T47D (cell line): ENCODE data around the gene ATP1A1.

Experiments used
- DNase-seq, 2 experiments: peaks; one replicate each; pipeline versions ENCODE4 v3.0.0 to v3.0.0-alpha.2; 2011 to 2012; ENCODE audit warnings: low read depth in 1 of 2, low spot score in 1 of 2
- JUND ChIP-seq: IDR thresholded peaks from 2 replicates; pipeline ENCODE4 v1.6.1; 2012; ENCODE audit warnings: low read depth
- in situ Hi-C: cut with HindIII; loops from 2 replicates; pipeline ENCODE4 v1.10.0; 2016; ENCODE audit warnings: low sequenced_read_pairs, low pct_unique_long_range_greater_than_20kb

ATP1A1 gene

DNA sequence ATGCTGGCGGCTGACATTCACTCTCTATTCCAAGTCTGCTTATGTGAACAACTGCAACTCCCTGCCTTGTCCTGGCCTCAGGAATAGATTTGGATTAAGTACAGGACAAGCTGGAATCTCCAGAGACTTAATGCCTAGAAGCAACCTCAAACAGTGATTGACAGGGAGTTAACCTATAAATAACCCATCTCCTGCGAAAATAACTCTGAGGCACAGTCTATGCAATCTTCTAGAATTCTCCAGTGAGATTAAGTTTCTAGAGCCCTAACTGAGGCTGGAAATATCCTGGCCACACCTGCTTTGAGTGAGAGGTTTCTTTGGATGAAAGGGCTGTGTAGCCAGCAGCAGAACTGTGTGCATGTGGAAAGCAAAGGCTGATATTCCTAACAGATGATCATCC, 25.3 kb upstream of the ATP1A1 start:
- in situ Hi-C loops = no loop called here
- DNase-seq = no peak
- no peak for TF ChIP-seq JUND

- no peak for DNase-seq
- in situ Hi-C loops = no loop called here
- no peak for TF ChIP-seq JUND
Measured at GRCh38 chr1:116350097-116350645, 22.9 kb upstream of the ATP1A1 start.

- DNase-seq = no peak
- in situ Hi-C loops = no loop called here
- no peak for TF ChIP-seq JUND
Measured at GRCh38 chr1:116351914-116352313, 21.1 kb upstream of the ATP1A1 start.

- no peak for TF ChIP-seq JUND
- DNase-seq = no peak
- in situ Hi-C loops = no loop called here
Measured at GRCh38 chr1:116352349-116352813, 20.7 kb upstream of the ATP1A1 start.

DNA sequence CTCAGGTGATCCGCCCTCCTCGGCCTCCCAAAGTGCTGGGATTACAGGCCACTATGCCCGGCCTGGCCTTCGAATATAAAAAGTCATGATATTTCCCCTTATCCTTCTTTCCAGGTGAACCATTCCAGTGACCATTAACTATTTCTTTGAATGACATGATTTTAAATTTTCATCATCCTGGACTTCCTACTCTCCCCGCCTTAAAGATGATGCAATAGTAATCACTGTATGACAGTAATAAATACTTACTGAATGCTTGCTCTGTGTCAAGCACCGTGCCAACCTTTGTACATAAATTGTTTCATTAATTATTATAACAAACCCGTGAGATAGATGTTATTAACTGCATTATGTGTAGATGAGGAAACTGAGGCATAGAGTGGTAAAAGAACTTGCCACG, 19.9 kb upstream of the ATP1A1 start:
- TF ChIP-seq JUND = no peak
- DNase-seq = no peak
- in situ Hi-C loops = no loop called here

DNA sequence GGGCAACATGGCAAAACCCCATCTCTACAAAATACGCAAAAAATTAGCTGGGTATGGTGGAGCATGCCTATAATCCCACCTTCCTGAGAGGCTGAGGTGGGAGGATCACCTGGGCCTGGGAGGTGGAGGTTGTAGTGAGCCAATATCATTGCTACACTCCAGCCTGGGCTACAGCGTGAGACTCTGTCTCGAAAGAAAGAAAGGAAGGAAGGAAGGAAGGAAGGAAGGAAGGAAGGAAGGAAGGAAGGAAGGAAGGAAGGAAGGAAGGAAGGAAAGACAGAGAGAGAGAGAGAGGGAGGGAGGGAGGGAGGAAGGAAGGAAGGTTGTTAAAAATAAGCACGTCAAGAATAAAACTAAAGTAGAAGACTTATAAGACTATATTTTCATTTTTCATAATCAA, 17.0 kb upstream of the ATP1A1 start:
- TF ChIP-seq JUND = no peak
- in situ Hi-C loops = no loop called here
- no peak for DNase-seq

DNA sequence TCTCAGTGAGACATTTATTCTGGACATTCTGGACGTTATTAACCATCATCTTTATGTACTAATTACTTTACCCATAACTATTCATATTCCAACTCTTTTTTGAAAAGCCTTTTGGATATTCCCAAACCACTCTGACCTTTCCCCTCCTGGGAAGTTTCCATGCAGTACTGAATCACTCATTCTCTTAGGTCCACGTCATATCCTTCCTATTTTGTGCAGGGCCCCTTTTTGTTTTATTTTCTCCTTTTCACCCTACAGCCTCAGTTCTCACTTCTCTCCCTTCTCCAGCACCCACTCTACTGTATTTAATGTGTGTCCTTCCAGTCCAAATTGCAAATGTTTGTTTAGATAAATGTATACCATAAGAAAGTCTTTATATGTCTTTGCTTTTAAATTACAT, 16.4 kb upstream of the ATP1A1 start:
- in situ Hi-C loops = no loop called here
- TF ChIP-seq JUND = no peak
- DNase-seq = no peak

- no peak for DNase-seq
- TF ChIP-seq JUND = no peak
- in situ Hi-C loops = no loop called here
Measured at GRCh38 chr1:116357487-116357886, 15.6 kb upstream of the ATP1A1 start.

DNA sequence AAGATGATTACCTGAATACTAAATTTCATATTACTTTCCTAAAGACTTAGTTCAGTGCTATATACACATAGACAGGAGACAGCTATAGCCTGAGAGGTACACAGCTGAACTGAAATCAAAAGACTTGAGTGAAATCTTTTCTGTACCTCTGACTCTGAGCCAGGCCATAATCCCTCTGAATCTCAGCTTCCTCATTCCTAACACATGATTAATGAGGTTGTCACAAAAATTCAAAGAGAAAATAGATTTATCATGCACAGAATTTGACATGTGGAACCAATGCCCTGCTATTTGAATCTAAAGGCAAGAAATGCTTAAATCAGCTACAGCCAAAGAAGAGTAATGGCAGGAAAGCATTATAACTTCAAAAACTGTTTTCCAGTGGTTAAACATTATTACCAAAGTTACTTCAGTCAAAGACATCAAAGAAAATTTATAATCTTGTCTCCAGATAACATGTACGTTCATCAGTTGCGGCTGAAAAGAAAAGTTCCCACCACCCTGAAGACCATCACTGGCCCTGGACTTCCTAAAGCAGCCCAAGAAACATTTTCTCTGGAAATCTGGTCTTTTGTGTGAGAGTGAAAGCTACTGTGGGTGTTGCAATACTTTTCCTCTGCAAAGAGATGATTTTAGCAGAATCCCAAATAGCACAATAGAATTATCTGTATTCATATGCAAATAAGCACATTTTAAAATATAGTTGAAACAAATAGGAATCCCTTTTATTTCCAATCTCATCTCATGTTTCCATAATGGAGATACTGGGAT, 13.8 kb upstream of the ATP1A1 start:
- in situ Hi-C loops = no loop called here
- no peak for DNase-seq
- no peak for TF ChIP-seq JUND

DNA sequence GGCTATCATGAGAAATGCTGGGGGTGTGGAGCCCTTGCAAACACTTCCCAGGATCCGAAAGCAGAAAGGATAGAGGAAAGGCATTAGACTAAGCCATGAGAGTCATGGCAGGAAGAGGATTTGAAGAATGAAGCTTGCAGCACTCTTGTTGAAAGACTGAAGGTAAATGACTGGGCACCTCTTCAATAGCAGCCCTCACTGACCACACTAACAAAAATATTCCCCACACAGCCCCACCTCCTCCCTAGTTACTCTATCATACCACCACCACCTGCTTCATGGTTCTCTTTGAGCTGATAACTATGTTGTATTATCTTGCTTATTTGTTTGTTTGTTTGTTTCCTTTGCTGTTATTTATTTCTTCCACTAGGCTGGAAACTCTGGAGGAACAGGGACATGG, 13.2 kb upstream of the ATP1A1 start:
- no peak for TF ChIP-seq JUND
- DNase-seq = no peak
- in situ Hi-C loops = no loop called here

DNA sequence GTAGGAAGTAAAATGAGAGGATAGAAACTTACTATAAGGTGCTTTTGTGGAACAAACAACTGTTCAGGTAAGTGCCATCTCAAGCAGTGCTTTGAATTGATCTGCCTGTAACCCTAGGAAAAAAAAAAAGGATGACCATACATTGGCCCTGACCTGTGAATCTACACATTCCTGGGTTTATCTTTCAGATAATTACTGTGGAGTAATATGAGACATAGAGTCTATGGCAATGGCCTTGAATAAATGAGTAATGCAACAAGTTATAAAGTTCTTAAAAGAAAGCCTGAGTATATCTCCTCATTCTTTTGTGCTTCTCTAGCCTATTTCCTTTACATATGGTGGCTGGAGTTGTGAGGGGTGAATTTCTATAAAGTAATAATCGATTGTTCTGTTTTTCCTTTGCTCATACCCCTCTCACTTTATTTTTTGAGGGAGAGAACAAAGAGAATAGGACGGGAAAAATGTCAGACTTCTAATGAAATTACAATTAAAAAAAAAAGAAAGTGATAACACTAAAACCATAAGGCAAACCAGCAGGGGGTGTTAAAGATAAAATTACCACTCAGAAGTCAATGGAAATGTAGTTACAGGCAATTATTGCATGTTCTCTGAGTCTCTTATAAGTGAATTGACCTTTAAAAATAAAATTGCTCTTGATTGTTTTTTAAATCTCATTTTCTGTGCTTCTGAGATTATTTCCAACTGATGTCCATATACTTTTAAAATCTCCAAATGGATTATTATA, 12.4 kb upstream of the ATP1A1 start:
- in situ Hi-C loops = no loop called here
- TF ChIP-seq JUND = no peak
- no peak for DNase-seq

DNA sequence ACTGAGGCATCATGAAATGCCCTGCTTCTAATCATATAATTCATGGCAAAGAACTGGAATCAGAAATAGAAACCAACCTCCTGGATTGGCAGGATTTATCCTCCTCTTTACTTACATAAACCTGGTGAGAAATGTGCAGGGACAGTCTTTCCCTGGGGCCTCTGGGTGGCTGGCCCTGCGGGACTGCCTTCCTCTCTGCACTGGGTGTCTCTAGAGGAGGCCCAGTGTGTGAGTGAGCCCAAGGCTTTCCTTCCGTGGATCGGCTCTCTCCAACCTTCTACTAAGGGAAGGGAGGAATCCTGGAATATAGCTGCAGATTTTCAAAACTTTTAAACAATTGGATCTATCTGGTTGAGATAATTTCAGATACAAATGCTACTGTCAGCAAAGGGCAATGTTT, 11.4 kb upstream of the ATP1A1 start:
- no peak for DNase-seq
- in situ Hi-C loops = no loop called here
- TF ChIP-seq JUND = no peak

GRCh38 chr1:116362050-116362449, 11.0 kb upstream of the ATP1A1 start:
- no peak for DNase-seq
- no peak for TF ChIP-seq JUND
- in situ Hi-C loops = no loop called here
